K562 treated with DMSO at 1 percent for 4 hours (cell line): ENCODE data around the gene DPM3. TPM values are rescaled to one million over a fixed set of nuclear protein-coding genes. Genes with fewer than 3 reads are reported as not detected.

Experiments used
- total RNA-seq: library from RNA; unstranded; fragments of 300-600 nt; gene quantifications from 2 replicates; pipeline ENCODE4 v1.2.3, GENCODE V29; 2022; ENCODE audit not compliant: insufficient read depth

DPM3 gene
- total RNA-seq = 120 and 130 TPM in 2 replicates

GRCh38 chr1:155139895-155140629 lies at the start of gene DPM3:
Gene DPM3, minus strand, starts transcription at chr1:155140531. Its CDS starts 291 bp downstream, at chr1:155140240.

GRCh38 chr1:155173478-155174323 lies 33.4 kb upstream of the DPM3 start, which contains the start of gene TRIM46:
Gene TRIM46, plus strand, starts transcription at chr1:155173849. Its CDS starts 118 bp downstream, at chr1:155173967.

GRCh38 chr1:155172732-155173477 lies 32.6 kb upstream of the DPM3 start, which contains the start of gene KRTCAP2:
Gene KRTCAP2, minus strand, starts transcription at chr1:155173304. Its CDS starts 80 bp downstream, at chr1:155173224.

GRCh38 chr1:155135415-155136028 lies 4.8 kb downstream of the DPM3 start, which contains the start of gene SLC50A1:
Gene SLC50A1, plus strand, starts transcription at chr1:155135852. Its CDS starts 60 bp downstream, at chr1:155135912.

GRCh38 chr1:155127105-155127966 lies 13.0 kb downstream of the DPM3 start, which contains the start of gene EFNA1:
Gene EFNA1, plus strand, starts transcription at chr1:155127876. Its CDS starts 102 bp downstream, at chr1:155127978.

Other genes with a start within 250 kb of the DPM3 start
- gene PMVK, start 203.8 kb downstream of the DPM3 start, total RNA-seq = 15.0 and 15.4 TPM in 2 replicates
- gene PBXIP1, start 184.4 kb downstream of the DPM3 start, total RNA-seq = 17.2 and 18.4 TPM in 2 replicates
- 33.7 and 39.2 TPM in 2 replicates for gene PYGO2, start 178.7 kb downstream of the DPM3 start, total RNA-seq
- gene SHC1, start 169.8 kb downstream of the DPM3 start, total RNA-seq = 39.1 and 42.7 TPM in 2 replicates
- 495 and 528 TPM in 2 replicates for gene CKS1B, start 165.8 kb downstream of the DPM3 start, total RNA-seq
- 32.2 and 39.4 TPM in 2 replicates for gene FLAD1, start 157.2 kb downstream of the DPM3 start, total RNA-seq
- gene LENEP, start 146.9 kb downstream of the DPM3 start, total RNA-seq = not detected in 2 replicates
- gene ZBTB7B, start 137.7 kb downstream of the DPM3 start, total RNA-seq = 27.9 and 35.5 TPM in 2 replicates
- gene DCST2, start 106.8 kb downstream of the DPM3 start, total RNA-seq = not detected in 2 replicates
- not detected in 2 replicates for gene DCST1, start 106.7 kb downstream of the DPM3 start, total RNA-seq
- gene ADAM15, start 89.2 kb downstream of the DPM3 start, total RNA-seq = 40.7 and 46.0 TPM in 2 replicates
- gene EFNA4, start 76.8 kb downstream of the DPM3 start, total RNA-seq = 10.5 and 16.5 TPM in 2 replicates
- gene EFNA3, start 61.7 kb downstream of the DPM3 start, total RNA-seq = 3.1 and 5.9 TPM in 2 replicates
- 5.1 and 5.9 TPM in 2 replicates for gene EFNA1, start 12.7 kb downstream of the DPM3 start, total RNA-seq
- 96.4 and 104 TPM in 2 replicates for gene SLC50A1, start 4.7 kb downstream of the DPM3 start, total RNA-seq
- 290 and 308 TPM in 2 replicates for gene KRTCAP2, start 32.8 kb upstream of the DPM3 start, total RNA-seq
- gene TRIM46, start 33.3 kb upstream of the DPM3 start, total RNA-seq = 0.40 TPM in 1 of 2 replicates, not detected in the other
- 5.3 and 6.6 TPM in 2 replicates for gene THBS3, start 67.4 kb upstream of the DPM3 start, total RNA-seq
- 69.3 and 70.9 TPM in 2 replicates for gene MTX1, start 68.2 kb upstream of the DPM3 start, total RNA-seq
- gene ENTREP3, start 115.0 kb upstream of the DPM3 start, total RNA-seq = 30.0 and 43.2 TPM in 2 replicates
- gene SCAMP3, start 121.8 kb upstream of the DPM3 start, total RNA-seq = 109 and 131 TPM in 2 replicates
- gene CLK2, start 133.0 kb upstream of the DPM3 start, total RNA-seq = 28.5 and 34.6 TPM in 2 replicates
- gene HCN3, start 136.9 kb upstream of the DPM3 start, total RNA-seq = 3.2 and 4.2 TPM in 2 replicates
- gene PKLR, start 160.9 kb upstream of the DPM3 start, total RNA-seq = 25.1 and 25.8 TPM in 2 replicates
- 237 and 248 TPM in 2 replicates for gene FDPS, start 168.3 kb upstream of the DPM3 start, total RNA-seq
- 40.3 and 62.8 TPM in 2 replicates for gene RUSC1, start 180.4 kb upstream of the DPM3 start, total RNA-seq